RWPE2 (cell line): ENCODE results near the gene PSMD3.

Source experiments
- ATAC-seq: fragments of 200-7000 bp; cut with Tn5 transposase; 3 replicates; pipeline ENCODE4 v1.9.1; 2021; ENCODE audit warnings: low read depth
- DNase-seq: peaks from one replicate; pipeline ENCODE4 v3.0.0-alpha.2; 2020; ENCODE audit warnings: low spot score
- H3K27ac ChIP-seq: fragments of 450-650 bp; 2 replicates; pipeline ENCODE4 v1.5.1; 2017; ENCODE audit warnings: mild to moderate bottlenecking; ENCODE audit not compliant: poor library complexity, severe bottlenecking
- H3K27me3 ChIP-seq: fragments of 250-450 bp; sonication (Bioruptor Pico); 2 replicates; pipeline ENCODE4 v1.5.1; 2021; ENCODE audit warnings: mild to moderate bottlenecking, moderate library complexity; ENCODE audit not compliant: insufficient read depth, poor library complexity, severe bottlenecking
- H3K36me3 ChIP-seq: fragments of 250-450 bp; sonication (Bioruptor Pico); 2 replicates; pipeline ENCODE4 v1.5.1; 2020; ENCODE audit warnings: low read depth, mild to moderate bottlenecking, moderate library complexity
- H3K4me1 ChIP-seq: fragments of 250-450 bp; sonication (Bioruptor Pico); 2 replicates; pipeline ENCODE4 v1.5.1; 2021; ENCODE audit warnings: mild to moderate bottlenecking, moderate library complexity; ENCODE audit not compliant: insufficient read depth, poor library complexity, severe bottlenecking
- H3K4me3 ChIP-seq: fragments of 250-450 bp; sonication (Bioruptor Pico); 2 replicates; pipeline ENCODE4 v1.5.1; 2021; ENCODE audit warnings: mild to moderate bottlenecking, moderate library complexity; ENCODE audit not compliant: severe bottlenecking
- H3K9me3 ChIP-seq: fragments of 250-450 bp; sonication (Bioruptor Pico); 2 replicates; pipeline ENCODE4 v1.5.1; 2021; ENCODE audit warnings: mild to moderate bottlenecking, moderate library complexity; ENCODE audit not compliant: severe bottlenecking
- TF ChIP-seq, protein P1 (sequence below): fragments of 450-650 bp; IDR thresholded peaks from one replicate; pipeline ENCODE4 v1.5.1; 2017; ENCODE audit warnings: mild to moderate bottlenecking, moderate library complexity; ENCODE audit not compliant: poor library complexity, severe bottlenecking

PSMD3 gene

DNA sequence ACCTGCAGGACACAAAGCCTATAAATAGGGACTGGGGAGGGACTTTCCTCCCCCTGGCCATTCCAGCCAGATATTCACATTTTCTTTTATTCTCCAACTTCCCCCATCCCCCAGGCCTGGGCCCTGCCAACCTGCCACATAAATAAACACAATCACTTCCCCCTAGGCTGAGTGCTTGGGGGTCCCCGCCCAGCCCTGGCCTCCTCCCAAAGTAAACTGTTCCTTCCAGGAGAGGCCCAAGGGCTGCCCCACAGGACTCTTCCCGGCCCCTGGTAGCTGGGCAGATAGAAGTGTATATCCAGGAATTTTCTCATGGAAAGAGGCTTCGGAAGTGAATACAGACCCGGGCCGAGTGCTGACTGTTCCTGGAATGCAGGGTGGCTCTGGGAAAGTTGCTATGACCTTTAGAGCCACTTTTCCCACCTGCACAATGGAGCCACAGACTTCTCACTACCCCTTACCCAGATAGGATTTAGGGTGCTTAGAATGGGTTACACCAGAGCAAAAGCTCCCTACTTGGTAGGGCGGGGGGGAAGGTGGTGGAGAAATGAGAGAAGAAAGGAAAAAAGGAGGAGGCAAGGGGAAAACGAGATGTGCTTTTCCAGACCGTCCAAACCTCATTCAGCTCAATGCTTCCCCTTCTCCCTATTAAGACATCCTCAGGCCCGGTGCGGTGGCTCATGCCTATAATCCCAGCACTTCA is 43.1 kb downstream of the PSMD3 start:
- TF ChIP-seq, protein P1, sequence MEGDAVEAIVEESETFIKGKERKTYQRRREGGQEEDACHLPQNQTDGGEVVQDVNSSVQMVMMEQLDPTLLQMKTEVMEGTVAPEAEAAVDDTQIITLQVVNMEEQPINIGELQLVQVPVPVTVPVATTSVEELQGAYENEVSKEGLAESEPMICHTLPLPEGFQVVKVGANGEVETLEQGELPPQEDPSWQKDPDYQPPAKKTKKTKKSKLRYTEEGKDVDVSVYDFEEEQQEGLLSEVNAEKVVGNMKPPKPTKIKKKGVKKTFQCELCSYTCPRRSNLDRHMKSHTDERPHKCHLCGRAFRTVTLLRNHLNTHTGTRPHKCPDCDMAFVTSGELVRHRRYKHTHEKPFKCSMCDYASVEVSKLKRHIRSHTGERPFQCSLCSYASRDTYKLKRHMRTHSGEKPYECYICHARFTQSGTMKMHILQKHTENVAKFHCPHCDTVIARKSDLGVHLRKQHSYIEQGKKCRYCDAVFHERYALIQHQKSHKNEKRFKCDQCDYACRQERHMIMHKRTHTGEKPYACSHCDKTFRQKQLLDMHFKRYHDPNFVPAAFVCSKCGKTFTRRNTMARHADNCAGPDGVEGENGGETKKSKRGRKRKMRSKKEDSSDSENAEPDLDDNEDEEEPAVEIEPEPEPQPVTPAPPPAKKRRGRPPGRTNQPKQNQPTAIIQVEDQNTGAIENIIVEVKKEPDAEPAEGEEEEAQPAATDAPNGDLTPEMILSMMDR = no peak
- no peaks in the 10 kb centered on the region for H3K27me3 ChIP-seq
- peaks cover 76% of the 10 kb centered on the region for H3K36me3 ChIP-seq
- H3K27ac ChIP-seq = peak overlapping the region; percentile 93
- H3K4me1 ChIP-seq = peaks cover 76% of the 10 kb centered on the region
- no peaks in the 10 kb centered on the region for H3K9me3 ChIP-seq
- H3K4me3 ChIP-seq = peak overlapping the region; percentile 23
- ATAC-seq (peak; percentile 6), DNase-seq (no peak)

- H3K4me3 ChIP-seq = no peak overlapping the region
- H3K27me3 ChIP-seq = no peaks in the 10 kb centered on the region
- TF ChIP-seq, protein P1 = no peak
- H3K27ac ChIP-seq = peak overlapping the region; percentile 93
- H3K36me3 ChIP-seq = peaks cover 73% of the 10 kb centered on the region
- DNase-seq (no peak), ATAC-seq (no peak)
- peaks cover 64% of the 10 kb centered on the region for H3K4me1 ChIP-seq
- H3K9me3 ChIP-seq = no peaks in the 10 kb centered on the region
These were observed 44.3 kb downstream of the PSMD3 start for GRCh38 chr17:40024901-40025300.

DNA sequence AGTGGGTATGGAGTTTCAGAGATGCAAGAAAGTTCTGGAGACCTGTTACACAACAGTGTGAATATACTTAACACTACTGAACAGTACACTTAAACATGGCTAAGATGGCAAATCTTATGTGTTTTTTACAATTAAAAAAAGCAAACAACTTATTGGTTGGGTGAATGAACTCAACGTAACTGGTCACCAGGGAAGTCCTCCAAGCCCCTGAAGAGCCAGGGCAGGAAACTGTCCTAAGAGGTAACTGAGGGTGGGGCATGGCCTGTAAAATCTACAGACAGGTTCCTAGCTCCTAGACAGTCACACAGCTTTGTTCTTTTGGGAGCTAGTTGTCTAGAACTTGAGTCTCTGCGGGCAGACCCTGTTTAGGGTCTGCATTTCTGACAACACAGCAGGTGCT is 45.0 kb downstream of the PSMD3 start:
- Histone ChIP-seq H3K4me1 (peaks cover 57% of the 10 kb centered on the region), H3K27ac (peak overlapping the region; percentile 93), H3K36me3 (peaks cover 67% of the 10 kb centered on the region), H3K4me3 (no peak overlapping the region), H3K9me3 (no peaks in the 10 kb centered on the region), H3K27me3 (no peaks in the 10 kb centered on the region)
- TF ChIP-seq, protein P1 = no peak
- DNase-seq (no peak), ATAC-seq (no peak)

GRCh38 chr17:40025991-40026815 is 45.6 kb downstream of the PSMD3 start:
- Histone ChIP-seq H3K27me3 (no peaks in the 10 kb centered on the region), H3K27ac (peak overlapping the region; percentile 93), H3K4me1 (peaks cover 51% of the 10 kb centered on the region), H3K36me3 (peaks cover 67% of the 10 kb centered on the region), H3K9me3 (no peaks in the 10 kb centered on the region), H3K4me3 (no peak overlapping the region)
- DNase-seq (peak; percentile 83), ATAC-seq (peak; percentile 11)
- TF ChIP-seq, protein P1 = no peak
